Osteoblast (primary cell): ENCODE results near the gene RPRD1B. TPM values are rescaled to one million over a fixed set of nuclear protein-coding genes. Genes with fewer than 3 reads are reported as not detected.
"Not testable (repeated sequence)": the region's sequence is repeated elsewhere in the genome, so short reads cannot be mapped to it uniquely, and the experiment has no call there.

Experiments used
- DNase-seq: peaks from one replicate; pipeline ENCODE4 v3.0.0; 2011; ENCODE audit warnings: low spot score, mixed read lengths; ENCODE audit not compliant: insufficient read length; ENCODE audit errors: missing footprints
- H2AFZ ChIP-seq: 2 replicates; pipeline ENCODE4 v1.6.0; 2011; ENCODE audit warnings: mild to moderate bottlenecking, low read length
- H3K27ac ChIP-seq: 2 replicates; pipeline ENCODE4 v1.5.1; 2011; ENCODE audit warnings: mild to moderate bottlenecking, low read depth, low read length, moderate library complexity
- H3K27me3 ChIP-seq: 2 replicates; pipeline ENCODE4 v1.6.0; 2012; ENCODE audit warnings: mild to moderate bottlenecking, control low read depth, inconsistent platforms, low read length, moderate library complexity; ENCODE audit not compliant: insufficient read depth
- H3K36me3 ChIP-seq: 2 replicates; pipeline ENCODE4 v1.5.1; 2011; ENCODE audit warnings: mild to moderate bottlenecking, low read length, control low read depth, moderate library complexity; ENCODE audit not compliant: insufficient read depth
- H3K4me1 ChIP-seq: 2 replicates; pipeline ENCODE4 v1.5.1; 2011; ENCODE audit warnings: mild to moderate bottlenecking, low read length, control low read depth, moderate library complexity; ENCODE audit not compliant: insufficient read depth
- H3K4me2 ChIP-seq: 2 replicates; pipeline ENCODE4 v1.6.0; 2011; ENCODE audit warnings: mild to moderate bottlenecking, low read length; ENCODE audit not compliant: insufficient read depth
- H3K4me3 ChIP-seq: fragments of 200-600 bp; sonication (generic); 3 replicates; pipeline ENCODE4 v1.5.1; 2012; ENCODE audit warnings: mild to moderate bottlenecking, low read length, inconsistent platforms; ENCODE audit not compliant: insufficient read depth
- H3K79me2 ChIP-seq: 2 replicates; pipeline ENCODE4 v1.6.0; 2012; ENCODE audit warnings: mild to moderate bottlenecking, low read length, control low read depth, inconsistent platforms; ENCODE audit not compliant: insufficient read depth
- H3K9me3 ChIP-seq: 2 replicates; pipeline ENCODE4 v1.5.1; 2011; ENCODE audit warnings: low read depth, low read length, control low read depth
- H4K20me1 ChIP-seq: 2 replicates; pipeline ENCODE4 v1.6.0; 2012; ENCODE audit warnings: mild to moderate bottlenecking, low read length, control low read depth; ENCODE audit not compliant: insufficient read depth
- CTCF ChIP-seq: IDR thresholded peaks from 2 replicates; pipeline ENCODE4 v1.5.1; 2011; ENCODE audit warnings: mild to moderate bottlenecking, low read depth, low read length, moderate library complexity; ENCODE audit errors: extremely low read depth
- total RNA-seq: library from RNA; depleted of rRNA; stranded (reverse); fragments of >200 nt; gene quantifications from 2 replicates; pipeline ENCODE4 v1.2.3, GENCODE V29; 2012

Gene RPRD1B
- total RNA-seq, 1 donor: 29.3 TPM

- Histone ChIP-seq H3K4me3 (no peak overlapping the region), H3K36me3 (peaks cover 21% of the 10 kb centered on the region), H2AFZ (no peak overlapping the region), H3K27me3 (no peaks in the 10 kb centered on the region), H3K4me2 (no peak overlapping the region), H3K27ac (no peak overlapping the region), H3K9me3 (no peaks in the 10 kb centered on the region), H3K79me2 (peaks cover 6% of the 10 kb centered on the region), H4K20me1 (no peaks in the 10 kb centered on the region), H3K4me1 (no peaks in the 10 kb centered on the region)
- DNase-seq: no peak
- TF ChIP-seq CTCF: no peak
These were observed 25.2 kb upstream of the RPRD1B start for GRCh38 chr20:38008233-38008944.

DNA sequence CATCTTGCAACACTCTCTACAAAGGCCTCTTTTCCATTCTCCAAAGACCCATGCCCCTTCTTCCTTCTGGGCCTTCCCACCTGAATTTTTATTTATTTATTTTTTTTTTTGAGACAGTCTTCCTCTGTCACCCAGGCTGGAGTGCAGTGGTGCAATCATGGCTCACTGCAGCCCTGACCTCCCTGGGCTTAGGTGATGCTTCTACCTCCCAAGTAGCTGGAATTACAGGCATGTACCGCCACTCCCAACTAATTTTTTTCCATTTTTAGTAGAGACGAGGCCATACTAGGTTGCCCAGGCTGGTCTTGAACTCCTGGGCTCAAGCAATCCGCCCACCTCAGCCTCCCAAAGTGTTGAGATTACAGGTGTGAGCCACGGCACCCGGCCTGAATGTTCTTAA is 24.1 kb upstream of the RPRD1B start:
- H4K20me1 ChIP-seq, H3K9me3 ChIP-seq, H3K4me1 ChIP-seq, H3K4me2 ChIP-seq, H3K27me3 ChIP-seq, H3K27ac ChIP-seq, DNase-seq, H3K79me2 ChIP-seq, H3K4me3 ChIP-seq, H2AFZ ChIP-seq: not testable (repeated sequence)
- H3K36me3 ChIP-seq: peaks cover 22% of the 10 kb centered on the region

- H3K4me1 ChIP-seq: no peaks in the 10 kb centered on the region
- no peak overlapping the region for H3K4me3 ChIP-seq
- DNase-seq: no peak
- H3K27ac ChIP-seq: no peak overlapping the region
- H3K4me2 ChIP-seq: no peak overlapping the region
- H3K36me3 ChIP-seq: peaks cover 22% of the 10 kb centered on the region
- H3K9me3 ChIP-seq: no peaks in the 10 kb centered on the region
- no peak overlapping the region for H2AFZ ChIP-seq
- H3K27me3 ChIP-seq: no peaks in the 10 kb centered on the region
- H4K20me1 ChIP-seq: peaks cover 3% of the 10 kb centered on the region
- peaks cover 9% of the 10 kb centered on the region for H3K79me2 ChIP-seq
- no peak for TF ChIP-seq CTCF
These were observed 21.9 kb upstream of the RPRD1B start for GRCh38 chr20:38011696-38012095.

GRCh38 chr20:38012332-38012731 is 21.2 kb upstream of the RPRD1B start:
- Histone ChIP-seq H3K4me3 (no peak overlapping the region), H3K36me3 (peaks cover 25% of the 10 kb centered on the region), H3K79me2 (peaks cover 16% of the 10 kb centered on the region), H3K27me3 (no peaks in the 10 kb centered on the region), H3K4me2 (no peak overlapping the region), H3K9me3 (no peaks in the 10 kb centered on the region), H4K20me1 (peaks cover 3% of the 10 kb centered on the region), H2AFZ (no peak overlapping the region), H3K27ac (no peak overlapping the region), H3K4me1 (no peaks in the 10 kb centered on the region)
- TF ChIP-seq CTCF: no peak
- DNase-seq: no peak
